ENCODE data around the gene CLBA1.
"Not testable (repeated sequence)": the region's sequence is repeated elsewhere in the genome, so short reads cannot be mapped to it uniquely, and the experiment has no call there.

Gene CLBA1

DNA sequence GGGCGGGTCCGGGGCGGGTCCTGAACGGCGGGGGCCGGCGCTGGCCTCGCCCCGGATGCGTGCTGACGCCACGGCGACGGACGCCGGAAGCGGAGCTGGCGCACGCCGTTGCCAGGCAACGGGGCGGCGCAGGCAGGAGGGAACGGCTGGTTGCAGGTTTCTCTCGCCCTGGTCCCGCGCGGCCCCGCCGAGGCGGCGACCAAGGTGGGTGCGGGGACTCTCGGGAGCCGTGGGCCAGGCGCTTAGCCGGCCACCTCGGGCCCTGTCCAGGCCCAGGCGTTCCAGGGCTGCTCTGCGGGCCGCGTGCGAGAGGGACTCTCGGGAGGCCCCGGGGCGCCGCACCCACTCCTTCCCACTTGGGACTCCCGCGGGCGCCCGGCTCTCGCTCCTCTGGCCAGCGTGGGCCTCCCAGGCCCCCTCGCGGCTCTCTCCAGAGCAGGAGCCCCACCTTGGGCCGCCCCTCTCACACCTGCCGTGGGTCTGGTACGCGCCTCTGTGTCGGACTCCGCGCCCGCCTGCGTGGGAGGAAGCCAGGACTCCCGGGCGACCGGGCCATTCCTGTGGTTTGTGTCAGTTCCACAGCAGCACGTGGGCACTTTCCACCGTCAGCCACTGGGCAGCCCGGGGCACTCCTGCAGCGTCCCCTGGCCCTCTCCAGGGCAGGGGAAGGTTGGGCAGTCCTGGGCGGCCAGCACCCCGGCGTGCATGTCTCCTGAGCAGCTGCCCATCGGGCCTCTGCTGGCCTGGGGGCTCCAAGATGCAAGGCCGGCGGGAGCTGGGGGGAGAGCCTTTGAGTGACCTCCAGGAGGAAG, at the start of gene CLBA1:
CLBA1 (plus strand) TSS at position 114 of the 812 bp plus-strand sequence; CDS start at position 758, 644 bp downstream.
- DNase-seq: peak; percentile 75 to 87 (median 80)

DNA sequence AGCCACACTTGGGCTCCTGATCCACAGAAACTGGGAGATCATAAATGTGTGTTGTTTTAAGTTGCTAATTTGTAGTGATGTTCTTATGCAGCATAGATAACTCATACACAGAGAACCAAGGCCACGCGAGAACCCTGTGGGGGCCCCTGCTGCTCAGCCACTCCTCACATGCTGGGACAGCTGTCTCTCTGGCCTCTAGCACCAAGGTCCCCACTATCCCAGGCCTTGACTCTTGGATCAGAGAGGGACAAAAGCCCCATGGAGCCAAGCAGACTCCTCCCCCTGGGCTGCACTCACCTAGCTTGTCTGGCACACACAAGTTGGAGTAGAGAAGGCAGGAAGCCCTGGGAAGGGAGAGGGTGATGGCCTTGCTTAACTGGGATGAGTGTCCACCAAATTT, 49.6 kb upstream of the CLBA1 start:
- no peak for DNase-seq

DNA sequence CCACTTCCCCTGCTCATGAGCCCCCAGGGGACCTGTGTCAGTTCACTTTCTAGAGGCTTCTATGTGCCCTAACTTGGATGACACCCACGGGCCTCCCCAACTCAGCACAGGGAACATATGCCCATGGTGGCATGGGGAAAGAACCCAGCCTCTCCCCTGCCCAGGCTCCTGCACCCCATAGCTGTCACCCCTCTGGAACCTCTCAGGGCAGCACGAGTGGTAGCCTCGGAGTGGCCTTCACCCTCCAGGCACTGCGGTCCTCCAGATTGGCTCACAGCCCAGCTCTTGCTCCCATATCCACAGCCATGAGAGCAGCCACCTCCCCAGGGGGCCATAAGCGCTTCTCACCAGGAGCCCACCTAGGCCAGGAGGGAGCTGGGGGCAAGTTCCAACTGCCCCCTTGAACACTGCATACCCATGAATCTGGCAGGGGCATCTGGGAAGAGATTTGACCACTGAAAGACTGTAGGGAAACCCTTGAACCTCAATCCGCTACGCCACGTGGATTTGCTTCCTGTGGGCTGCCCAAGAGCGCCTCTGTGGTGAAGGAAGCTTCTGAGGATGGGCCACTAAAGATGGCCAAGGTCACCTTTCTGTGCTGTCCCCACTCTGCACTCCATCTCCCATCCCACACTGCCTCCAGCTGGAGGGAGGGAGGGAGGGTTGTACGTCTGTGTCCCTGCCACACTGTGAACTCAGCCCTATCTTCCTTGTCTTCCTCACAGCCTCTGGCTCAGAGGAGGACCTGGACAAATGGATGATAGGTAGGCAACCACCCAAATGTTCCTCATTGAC, 49.0 kb upstream of the CLBA1 start:
- DNase-seq: no peak

DNA sequence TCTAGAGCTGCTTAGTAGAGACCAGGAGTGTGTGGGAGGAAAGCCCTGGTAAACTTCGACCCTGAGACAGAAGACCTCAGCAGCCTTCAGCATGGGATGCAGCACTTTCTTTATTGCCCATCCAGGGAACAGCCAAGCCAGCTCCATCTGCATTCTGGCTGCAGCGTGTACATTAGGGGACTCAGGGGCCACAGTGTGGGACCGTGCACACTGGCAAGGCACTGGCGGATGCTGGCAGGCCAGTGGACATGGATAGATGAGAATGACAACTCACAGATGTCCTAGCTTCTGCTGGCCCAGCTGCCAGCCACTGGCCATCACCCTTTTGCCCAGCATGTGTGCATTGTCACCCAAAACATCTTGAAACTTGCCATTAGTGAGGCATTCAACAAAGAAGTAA, 48.4 kb upstream of the CLBA1 start:
- DNase-seq: no peak

DNA sequence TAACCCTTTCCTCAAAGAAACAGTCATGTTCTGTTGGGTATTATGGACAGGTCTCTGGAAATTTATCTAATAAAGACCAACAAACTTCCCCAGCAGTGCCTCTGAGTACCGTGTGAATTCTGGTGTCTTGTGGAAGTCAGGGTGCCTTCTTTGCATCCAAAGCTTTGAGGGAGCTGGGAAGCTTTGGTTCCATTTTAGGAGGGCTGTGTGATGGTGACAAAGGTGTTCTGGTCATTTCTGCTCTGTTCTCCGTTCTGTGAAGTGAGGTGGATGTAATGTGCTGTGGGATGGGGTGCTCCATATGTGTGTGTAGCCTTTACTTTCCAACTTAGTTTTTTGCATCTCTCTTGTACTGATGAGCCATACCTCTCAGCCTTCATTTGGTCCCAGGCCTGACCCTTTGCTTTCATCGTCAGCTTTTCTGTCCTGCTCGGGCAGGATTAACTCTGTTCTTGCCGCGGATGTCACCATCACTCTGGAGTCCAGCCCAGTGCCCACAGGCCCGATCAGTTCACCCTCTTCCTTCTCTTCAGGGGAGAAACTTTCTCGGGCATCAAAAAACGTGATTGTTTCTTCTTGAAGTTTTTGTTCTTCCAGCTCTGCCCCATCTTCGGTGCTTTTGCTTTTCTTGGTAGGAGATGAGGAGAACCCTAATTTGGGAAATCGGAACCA, 47.8 kb upstream of the CLBA1 start:
- no peak for DNase-seq

DNA sequence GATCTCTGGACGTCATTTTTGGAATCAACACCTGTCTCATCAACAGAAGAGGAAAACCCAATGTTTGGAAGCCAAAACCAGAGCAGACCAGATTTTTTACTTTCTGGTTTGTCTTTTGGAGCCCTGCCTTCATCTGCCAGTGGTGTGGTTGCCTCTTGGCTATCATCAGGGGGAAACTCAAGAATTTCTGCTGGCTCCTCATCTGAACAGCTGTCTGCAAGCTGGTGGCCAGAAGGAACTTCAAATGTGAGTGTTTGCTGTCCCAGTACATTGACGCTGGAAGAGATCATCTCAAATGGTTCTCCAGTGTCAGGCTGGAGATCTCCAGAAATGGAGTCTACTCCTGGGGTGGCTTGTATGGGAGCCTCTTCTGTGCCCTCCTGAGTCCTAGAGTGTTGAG, 47.2 kb upstream of the CLBA1 start:
- no peak for DNase-seq

DNA sequence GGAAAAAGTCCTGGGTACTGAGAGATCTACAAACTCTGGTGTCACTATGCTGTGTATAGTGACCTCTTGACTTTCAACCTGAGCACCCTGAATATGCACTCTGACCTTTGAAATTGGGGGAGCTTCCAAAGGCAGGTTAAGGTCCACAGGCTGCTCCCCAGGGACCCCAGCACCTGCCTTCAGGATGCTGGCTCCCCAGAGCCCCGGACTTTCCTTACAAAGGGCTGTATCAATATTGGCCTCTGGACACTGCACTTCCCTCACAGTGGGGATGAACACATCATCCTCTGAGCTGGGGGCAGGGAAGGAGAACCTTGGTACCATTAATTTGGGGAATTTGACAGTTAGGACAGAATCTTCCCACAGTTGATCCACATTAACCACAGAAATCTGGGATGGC, 46.6 kb upstream of the CLBA1 start:
- no peak for DNase-seq

DNA sequence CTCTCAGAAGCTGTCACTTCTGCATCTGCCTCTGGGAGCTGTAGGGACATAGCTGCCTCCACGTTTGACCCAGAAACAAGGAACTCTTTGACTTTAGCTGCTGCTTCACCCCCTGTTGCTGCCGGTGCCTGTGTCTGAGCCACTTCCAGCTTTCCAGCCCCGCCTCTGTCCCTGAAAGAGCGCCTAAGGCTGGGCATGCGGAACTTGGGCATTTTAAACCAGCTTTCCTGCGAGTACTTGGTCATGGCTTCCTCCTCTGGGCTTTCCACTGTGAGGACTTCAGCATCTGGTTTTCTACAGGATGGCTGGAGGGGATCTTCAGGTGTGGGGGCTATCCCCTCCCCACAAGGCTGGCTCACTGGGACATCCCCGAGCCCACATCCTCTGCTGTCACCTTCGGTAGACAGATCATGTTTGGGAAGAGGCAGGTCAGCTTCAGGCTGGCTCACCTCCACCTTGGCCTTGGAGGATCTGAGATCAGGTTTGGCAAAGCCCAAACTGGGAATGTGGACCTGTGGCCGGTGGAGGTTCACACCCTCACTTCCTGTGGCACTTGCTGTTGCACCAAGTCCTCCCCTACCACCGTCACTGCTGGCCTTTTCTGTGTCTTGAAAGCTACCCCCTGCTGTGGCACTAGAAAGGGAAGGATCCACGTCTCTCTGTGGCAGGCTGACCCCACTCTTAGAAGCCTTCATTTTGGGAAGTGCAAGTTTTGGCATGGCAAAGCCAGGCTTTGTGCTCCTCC, 45.8 kb upstream of the CLBA1 start:
- no peak for DNase-seq

DNA sequence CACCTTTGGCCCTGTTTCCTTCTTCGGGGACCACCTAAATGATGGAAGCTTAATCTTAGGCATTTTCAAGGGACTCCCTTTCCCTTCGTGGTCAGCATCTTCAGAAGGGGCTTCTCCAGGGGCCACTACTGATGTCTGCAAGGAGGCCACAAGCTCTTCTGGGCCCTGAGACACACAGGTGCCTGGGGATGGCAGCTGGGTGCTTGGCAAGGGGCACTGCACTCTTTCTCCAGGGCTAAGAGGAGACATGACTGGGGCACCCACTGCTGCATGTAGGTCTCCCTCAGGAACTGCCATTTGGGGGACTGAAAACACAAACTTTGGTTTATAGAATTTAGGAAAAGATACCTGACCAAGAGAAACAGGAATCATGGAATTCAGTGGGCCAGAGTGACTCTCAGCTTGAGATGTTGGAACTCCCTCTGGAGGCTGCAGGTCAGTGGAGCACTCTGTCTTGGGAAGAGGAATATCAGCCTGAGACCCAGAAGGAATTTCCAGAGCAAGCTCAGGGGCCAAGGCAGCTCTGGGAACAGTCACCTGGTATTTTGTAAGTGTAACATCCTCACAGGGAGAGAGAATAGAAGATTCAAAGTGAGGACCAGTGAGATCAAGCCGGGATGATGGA, 45.0 kb upstream of the CLBA1 start:
- no peak for DNase-seq

DNA sequence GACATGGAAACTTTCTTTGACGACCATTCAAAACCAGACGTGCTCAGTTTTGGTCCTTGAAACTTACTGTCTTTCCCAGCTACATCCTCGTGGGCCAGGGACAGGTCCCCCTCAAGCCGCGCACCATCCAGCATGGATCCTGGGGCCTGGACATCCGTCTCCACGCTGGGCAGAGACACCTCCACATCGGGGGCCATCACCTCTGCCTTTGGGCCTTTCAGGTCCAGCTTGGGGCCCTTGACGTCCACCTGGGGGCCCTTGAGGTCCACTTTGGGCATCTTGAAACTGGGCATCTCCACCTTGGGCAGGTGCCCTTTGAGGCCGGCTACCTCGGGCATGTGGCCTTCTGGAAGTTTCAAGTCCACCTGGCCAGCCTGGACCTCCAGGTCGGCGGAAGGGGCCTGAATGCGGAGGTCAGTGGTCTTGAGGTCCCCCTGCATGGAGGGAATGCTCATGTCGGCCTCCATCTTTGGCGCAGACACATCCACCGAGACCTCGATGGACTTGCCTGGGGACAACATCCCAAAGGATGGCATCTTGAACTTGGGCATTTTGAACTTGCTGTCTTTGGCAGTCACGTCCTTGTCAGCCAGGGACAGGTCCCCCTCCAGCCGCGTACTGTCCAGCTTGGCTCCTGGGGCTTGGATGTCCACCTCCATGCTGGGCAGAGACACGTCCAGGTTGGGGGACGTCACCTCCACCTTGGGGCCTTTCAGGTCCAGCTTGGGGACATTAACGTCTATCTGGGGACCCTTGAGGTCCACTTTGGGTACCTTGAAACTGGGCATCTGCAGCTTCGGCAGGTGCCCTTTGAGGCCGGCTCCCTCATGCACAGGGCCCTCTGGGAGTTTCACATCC, 43.9 kb upstream of the CLBA1 start:
- no peak for DNase-seq

DNA sequence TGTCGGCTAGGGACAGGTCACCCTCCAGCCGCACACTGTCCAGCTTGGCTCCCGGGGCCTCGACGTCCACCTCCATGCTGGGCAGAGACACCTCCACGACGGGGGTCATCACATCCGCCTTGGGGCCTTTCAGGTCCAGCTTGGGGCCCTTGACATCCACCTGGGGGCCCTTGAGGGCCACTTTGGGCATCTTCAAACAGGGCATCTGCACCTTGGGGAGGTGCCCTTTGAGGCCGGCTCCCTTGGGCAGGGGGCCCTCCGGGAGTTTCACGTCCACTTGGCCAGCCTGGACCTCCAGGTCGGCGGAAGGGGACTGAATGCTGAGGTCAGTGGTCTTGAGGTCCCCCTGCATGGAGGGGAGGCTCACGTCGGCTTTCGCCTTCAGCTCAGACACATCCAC, 43.0 kb upstream of the CLBA1 start:
- DNase-seq: no peak

DNA sequence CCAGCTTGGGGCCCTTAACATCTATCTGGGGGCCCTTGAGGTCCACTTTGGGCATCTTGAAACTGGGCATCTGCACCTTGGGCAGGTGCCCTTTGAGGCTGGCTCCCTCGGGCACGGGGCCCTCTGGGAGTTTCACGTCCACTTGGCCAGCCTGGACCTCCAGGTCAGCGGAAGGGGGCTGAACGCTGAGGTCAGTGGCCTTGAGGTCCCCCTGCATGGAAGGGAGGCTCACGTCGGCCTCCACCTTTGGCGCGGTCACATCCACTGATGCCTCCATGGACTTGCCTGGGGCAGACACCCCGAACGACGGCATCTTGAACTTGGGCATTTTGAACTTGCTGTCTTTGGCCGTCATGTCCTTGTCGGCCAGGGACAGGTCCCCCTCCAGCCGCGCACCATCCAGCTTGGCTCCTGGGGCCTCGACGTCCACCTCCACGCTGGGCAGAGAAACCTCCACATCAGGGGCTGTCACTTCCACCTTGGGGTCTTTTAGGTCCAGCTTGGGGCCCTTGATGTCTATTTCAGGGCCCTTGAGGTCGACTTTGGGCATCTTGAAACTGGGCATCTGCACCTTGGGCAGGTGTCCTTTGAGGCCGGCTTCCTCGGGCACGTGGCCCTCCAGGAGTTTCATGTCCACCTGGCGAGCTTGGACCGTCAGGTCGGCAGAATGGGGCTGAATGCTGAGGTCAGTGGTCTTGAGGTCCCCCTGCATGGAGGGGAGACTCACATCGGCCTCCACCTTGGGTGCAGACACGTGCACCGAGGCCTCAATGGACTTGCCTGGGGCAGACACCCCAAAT, 42.2 kb upstream of the CLBA1 start:
- not testable (repeated sequence) for DNase-seq

DNA sequence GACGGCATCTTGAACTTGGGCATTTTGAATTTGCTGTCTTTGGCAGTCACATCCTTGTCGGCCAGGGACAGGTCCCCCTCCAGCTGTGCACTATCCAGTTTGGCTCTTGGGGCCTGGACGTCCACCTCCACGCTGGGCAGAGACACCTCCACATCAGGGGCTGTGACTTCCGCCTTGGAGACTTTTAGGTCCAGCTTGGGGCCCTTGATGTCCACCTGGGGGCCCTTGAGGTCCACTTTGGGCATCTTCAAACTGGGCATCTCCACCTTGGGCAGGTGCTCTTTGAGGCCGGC, 41.6 kb upstream of the CLBA1 start:
- DNase-seq: not testable (repeated sequence)

DNA sequence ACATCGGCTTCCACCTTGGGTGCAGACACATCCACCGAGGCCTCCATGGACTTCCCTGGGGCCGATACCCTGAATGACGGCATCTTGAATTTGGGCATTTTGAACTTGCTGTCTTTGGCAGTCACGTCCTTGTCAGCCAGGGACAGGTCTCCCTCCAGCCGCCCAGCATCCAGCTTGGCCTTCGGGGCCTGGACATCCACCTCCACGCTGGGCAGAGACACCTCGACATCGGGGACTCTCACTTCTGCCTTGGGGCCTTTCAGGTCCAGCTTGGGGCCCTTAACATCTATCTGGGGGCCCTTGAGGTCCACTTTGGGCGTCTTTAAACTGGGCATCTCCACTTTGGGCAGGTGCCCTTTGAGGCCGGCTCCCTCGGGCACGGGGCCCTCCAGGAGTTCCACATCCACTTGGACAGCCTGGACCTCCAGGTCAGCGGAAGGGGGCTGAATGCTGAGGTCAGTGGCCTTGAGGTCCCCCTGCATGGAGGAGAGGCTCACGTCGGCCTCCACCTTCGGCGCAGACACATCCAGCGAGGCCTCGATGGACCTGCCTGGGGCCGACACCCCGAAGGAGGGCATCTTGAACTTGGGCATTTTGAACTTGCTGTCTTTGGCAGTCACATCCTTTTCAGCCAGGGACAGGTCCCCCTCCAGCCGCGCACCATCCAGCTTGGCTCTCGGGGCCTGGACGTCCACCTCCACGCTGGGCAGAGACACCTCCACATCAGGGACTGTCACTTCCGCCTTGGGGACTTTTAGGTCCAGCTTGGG, 41.0 kb upstream of the CLBA1 start:
- not testable (repeated sequence) for DNase-seq

DNA sequence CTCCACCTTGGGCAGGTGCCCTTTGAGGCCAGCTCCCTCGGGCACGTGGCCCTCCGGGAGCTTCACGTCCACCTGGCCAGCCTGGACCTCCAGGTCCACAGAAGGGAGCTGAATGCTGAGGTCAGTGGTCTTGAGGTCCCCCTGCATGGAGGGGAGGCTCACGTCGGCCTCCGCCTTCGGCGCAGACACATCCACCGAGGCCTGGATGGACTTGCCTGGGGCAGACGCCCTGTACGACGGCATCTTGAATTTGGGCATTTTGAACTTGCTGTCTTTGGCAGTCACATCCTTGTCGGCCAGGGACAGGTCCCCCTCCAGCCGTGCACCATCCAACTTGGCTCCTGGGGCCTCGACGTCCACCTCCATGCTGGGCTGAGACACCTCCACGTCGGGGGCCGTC, 40.3 kb upstream of the CLBA1 start:
- DNase-seq: not testable (repeated sequence)

DNA sequence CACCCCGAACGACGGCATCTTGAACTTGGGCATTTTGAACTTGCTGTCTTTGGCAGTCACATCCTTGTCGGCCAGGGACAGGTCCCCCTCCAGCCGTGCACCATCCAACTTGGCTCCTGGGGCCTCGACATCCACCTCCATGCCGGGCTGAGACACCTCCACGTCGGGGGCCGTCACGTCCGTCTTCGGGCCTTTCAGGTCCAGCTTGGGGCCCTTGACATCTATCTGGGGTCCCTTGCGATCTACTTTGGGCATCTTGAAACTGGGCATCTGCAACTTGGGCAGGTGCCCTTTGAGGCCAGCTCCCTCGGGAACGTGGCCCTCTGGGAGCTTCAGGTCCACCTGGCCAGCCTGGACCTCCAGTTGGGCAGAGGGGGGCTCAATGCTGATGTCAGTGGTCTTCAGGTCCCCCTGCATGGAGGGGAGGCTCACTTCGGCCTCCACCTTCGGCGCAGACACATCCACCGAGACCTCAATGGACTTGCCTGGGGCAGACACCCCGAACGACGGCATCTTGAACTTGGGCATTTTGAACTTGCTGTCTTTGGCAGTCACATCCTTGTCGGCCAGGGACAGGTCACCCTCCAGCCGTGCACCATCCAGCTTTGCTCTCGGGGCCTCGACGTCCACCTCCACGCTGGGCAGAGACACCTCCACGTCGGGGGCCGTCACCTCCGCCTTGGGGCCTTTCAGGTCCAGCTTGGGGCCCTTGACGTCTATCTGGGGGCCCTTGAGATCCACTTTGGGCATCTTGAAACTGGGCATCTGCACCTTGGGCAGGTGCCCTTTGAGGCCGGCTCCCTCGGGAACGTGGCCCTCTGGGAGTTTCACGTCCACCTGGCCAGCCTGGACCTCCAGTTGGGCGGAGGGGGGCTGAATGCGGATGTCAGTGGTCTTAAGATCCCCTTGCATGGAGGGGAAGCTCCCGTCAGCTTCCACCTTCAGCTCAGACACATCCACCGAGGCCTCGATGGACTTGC, 39.3 kb upstream of the CLBA1 start:
- DNase-seq: not testable (repeated sequence)

DNA sequence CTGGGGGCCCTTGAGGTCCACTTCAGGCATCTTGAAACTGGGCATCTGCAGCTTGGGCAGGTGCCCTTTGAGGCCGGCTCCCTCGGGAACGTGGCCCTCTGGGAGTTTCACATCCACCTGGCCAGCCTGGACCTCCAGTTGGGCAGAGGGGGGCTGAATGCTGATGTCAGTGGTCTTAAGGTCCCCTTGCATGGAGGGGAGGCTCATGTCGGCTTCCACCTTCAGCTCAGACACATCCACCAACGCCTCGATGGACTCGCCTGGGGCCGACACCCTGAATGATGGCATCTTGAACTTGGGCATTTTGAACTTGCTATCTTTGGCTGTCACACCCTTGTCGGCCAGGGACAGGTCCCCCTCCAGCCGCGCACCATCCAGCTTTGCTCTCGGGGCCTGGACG, 38.4 kb upstream of the CLBA1 start:
- not testable (repeated sequence) for DNase-seq

DNA sequence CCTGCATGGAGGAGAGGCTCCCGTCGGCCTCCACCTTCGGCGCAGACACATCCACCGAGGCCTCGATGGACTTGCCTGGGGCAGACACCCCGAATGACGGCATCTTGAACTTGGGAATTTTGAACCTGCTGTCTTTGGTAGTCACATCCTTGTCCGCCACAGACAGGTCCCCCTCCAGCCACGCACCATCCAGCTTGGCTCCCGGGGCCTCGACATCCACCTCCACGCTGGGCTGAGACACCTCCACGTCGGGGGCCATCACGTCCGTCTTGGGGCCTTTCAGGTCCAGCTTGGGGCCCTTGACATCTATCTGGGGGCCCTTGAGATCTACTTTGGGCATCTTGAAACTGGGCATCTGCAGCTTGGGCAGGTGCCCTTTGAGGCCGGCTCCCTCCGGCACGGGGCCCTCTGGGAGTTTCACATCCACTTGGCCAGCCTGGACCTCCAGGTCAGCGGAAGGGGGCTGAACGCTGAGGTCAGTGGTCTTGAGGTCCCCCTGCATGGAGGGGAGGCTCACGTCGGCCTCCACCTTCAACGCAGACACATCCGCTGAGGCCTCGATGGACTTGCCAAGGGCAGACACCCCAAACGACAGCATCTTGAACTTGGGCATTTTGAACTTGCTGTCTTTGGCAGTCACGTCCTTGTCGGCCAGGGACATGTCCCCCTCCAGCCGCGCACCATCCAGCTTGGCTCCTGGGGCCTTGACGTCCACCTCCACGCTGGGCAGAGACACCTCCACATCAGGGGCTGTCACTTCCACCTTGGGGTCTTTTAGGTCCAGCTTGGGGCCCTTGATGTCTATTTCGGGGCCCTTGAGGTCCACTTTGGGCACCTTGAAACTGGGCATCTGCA, 37.5 kb upstream of the CLBA1 start:
- not testable (repeated sequence) for DNase-seq
